OCI-LY7 (cell line): ENCODE results near the gene TACR2. TPM values are rescaled to one million over a fixed set of nuclear protein-coding genes. Genes with fewer than 3 reads are reported as not detected.

Experiments used
- BruUV-seq: library from RNA; stranded (reverse); fragments of 400-500 nt; replicated peaks from 2 replicates; lab custom pipeline; 2021; lab: Mats Ljungman, UMichigan
- CTCF ChIA-PET: fragments of 300-600 bp; sonication (Branson Sonifier 250); formaldehyde crosslinking; loops from one replicate; lab custom pipeline; 2022; ENCODE audit warnings: antibody characterized with exemption; ENCODE audit not compliant: unreplicated experiment; lab: Charles Lee
- POLR2A ChIA-PET: fragments of 300-600 bp; sonication (Branson Sonifier 250); formaldehyde crosslinking; loops from one replicate; lab custom pipeline; 2022; ENCODE audit warnings: antibody characterized with exemption; lab: Charles Lee
- DNase-seq: peaks from one replicate; pipeline ENCODE4 v3.0.0-alpha.2; 2015; ENCODE audit warnings: low spot score
- H2AFZ ChIP-seq: fragments of 200-600 bp; sonication (generic), shearing (Covaris generic); 2 replicates; pipeline ENCODE4 v1.6.1; 2014; ENCODE audit warnings: mild to moderate bottlenecking, antibody characterized with exemption, low read length, moderate library complexity
- H3K27ac ChIP-seq: fragments of 200-600 bp; sonication (generic); 2 replicates; pipeline ENCODE4 v1.5.1; 2014; ENCODE audit warnings: mixed run types, low read depth, mild to moderate bottlenecking, moderate library complexity, low read length, inconsistent platforms; ENCODE audit not compliant: poor library complexity, severe bottlenecking
- H3K36me3 ChIP-seq: fragments of 200-600 bp; sonication (generic); 2 replicates; pipeline ENCODE4 v1.6.1; 2014; ENCODE audit warnings: mild to moderate bottlenecking, antibody characterized with exemption, low read length, moderate library complexity, mixed read lengths; ENCODE audit not compliant: insufficient read depth
- H3K4me1 ChIP-seq: fragments of 200-600 bp; sonication (generic); 2 replicates; pipeline ENCODE4 v1.5.1; 2014; ENCODE audit warnings: mild to moderate bottlenecking, low read length; ENCODE audit not compliant: insufficient read depth, poor library complexity, severe bottlenecking
- H3K4me2 ChIP-seq: fragments of 200-600 bp; sonication (generic); 2 replicates; pipeline ENCODE4 v1.6.1; 2014; ENCODE audit warnings: mild to moderate bottlenecking, low read length
- H3K4me3 ChIP-seq: fragments of 200-600 bp; sonication (generic); 2 replicates; pipeline ENCODE4 v1.5.1; 2014; ENCODE audit warnings: mild to moderate bottlenecking, low read depth, low read length; ENCODE audit not compliant: poor library complexity, severe bottlenecking
- H3K79me2 ChIP-seq: fragments of 200-600 bp; sonication (generic); 2 replicates; pipeline ENCODE4 v1.6.1; 2016; ENCODE audit warnings: low read depth, mild to moderate bottlenecking, low read length, moderate library complexity, mixed read lengths; ENCODE audit not compliant: insufficient read depth
- H3K9me2 ChIP-seq: fragments of 200-600 bp; sonication (generic); 2 replicates; pipeline ENCODE4 v1.6.1; 2016; ENCODE audit warnings: mild to moderate bottlenecking, low read length, mixed read lengths; ENCODE audit not compliant: insufficient read depth
- H3K9me3 ChIP-seq: fragments of 200-600 bp; sonication (generic); 2 replicates; pipeline ENCODE4 v1.6.1; 2014; ENCODE audit warnings: mild to moderate bottlenecking, mixed run types, low read length, mixed read lengths
- H4K20me1 ChIP-seq: fragments of 200-600 bp; sonication (generic); 2 replicates; pipeline ENCODE4 v1.6.1; 2014; ENCODE audit warnings: mild to moderate bottlenecking, antibody characterized with exemption, low read length, moderate library complexity, mixed read lengths; ENCODE audit not compliant: insufficient read depth
- CTCF ChIP-seq: fragments of 200-600 bp; sonication (generic); conservative IDR thresholded peaks from 2 replicates; pipeline ENCODE4 v1.5.1; 2014; ENCODE audit warnings: mild to moderate bottlenecking, antibody characterized with exemption, low read length, moderate library complexity, mixed read lengths
- EZH2phosphoT487 ChIP-seq: fragments of 200-600 bp; sonication (generic); IDR thresholded peaks from 2 replicates; pipeline ENCODE4 v1.6.1; 2018; ENCODE audit warnings: low read depth, borderline replicate concordance, mild to moderate bottlenecking, mixed run types, antibody characterized with exemption, low read length, moderate library complexity, mixed read lengths
- intact Hi-C: fragments of 100-400 bp; cut with micrococcal nuclease; formaldehyde crosslinking; loops from one replicate; pipeline ENCODE4 v1.10.0; 2022; ENCODE audit not compliant: unreplicated experiment
- total RNA-seq, 2 experiments: library from RNA; depleted of rRNA in 1 of 2; stranded (reverse); fragments of >200 nt in 1 of 2; shearing (Covaris generic) in 1 of 2; gene quantifications; 2 replicates each; pipeline ENCODE4 v1.2.3, GENCODE V29; 2014 to 2022

The TACR2 gene
- total RNA-seq, 2 experiments from 2014 or later = not detected

DNA sequence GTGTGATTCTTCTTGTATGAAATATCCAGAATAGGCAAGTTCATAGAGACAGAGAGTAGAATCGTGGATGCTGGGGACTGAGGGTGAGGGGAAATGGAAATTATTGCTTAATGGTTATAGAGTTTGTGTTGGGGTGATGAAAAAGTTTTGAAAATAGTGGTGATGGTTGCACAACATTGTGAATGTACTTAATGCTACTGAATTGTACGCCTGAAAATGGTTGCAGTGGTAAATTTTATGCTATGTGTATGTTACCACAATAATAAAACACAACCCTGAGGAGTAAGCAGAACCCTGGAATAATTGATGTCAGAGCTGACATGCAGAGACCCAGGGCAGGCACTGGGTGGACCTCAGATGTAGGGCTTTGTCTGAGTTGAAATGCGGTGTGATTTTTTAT lies 57.6 kb downstream of the TACR2 start:
- no peak for DNase-seq
- Histone ChIP-seq H3K36me3 (no peaks in the 10 kb centered on the region), H2AFZ (no peak overlapping the region), H3K4me3 (no peak overlapping the region), H4K20me1 (no peaks in the 10 kb centered on the region), H3K27ac (no peak overlapping the region), H3K9me2 (no peaks in the 10 kb centered on the region), H3K4me2 (no peak overlapping the region), H3K79me2 (no peaks in the 10 kb centered on the region), H3K4me1 (no peaks in the 10 kb centered on the region), H3K9me3 (no peaks in the 10 kb centered on the region)
- CTCF ChIA-PET = no interaction called here
- POLR2A ChIA-PET = no interaction called here
- TF ChIP-seq EZH2phosphoT487 = no peak
- no peak for TF ChIP-seq CTCF
- no TSS peak for BruUV-seq
- intact Hi-C loops = no loop called here

- no peak for DNase-seq
- Histone ChIP-seq H4K20me1 (no peaks in the 10 kb centered on the region), H3K79me2 (no peaks in the 10 kb centered on the region), H3K36me3 (no peaks in the 10 kb centered on the region), H3K9me2 (no peaks in the 10 kb centered on the region), H2AFZ (no peak overlapping the region), H3K9me3 (no peaks in the 10 kb centered on the region), H3K4me3 (no peak overlapping the region), H3K4me1 (no peaks in the 10 kb centered on the region), H3K27ac (no peak overlapping the region), H3K4me2 (no peak overlapping the region)
- no TSS peak for BruUV-seq
- ChIA-PET CTCF (no interaction called here), POLR2A (interaction anchor here (0.6 to 0.7 kb wide), 2 partner anchors 33 to 272 kb away, joined by 3 read pairs; no protein-coding TSS in a partner anchor)
- intact Hi-C loops = no loop called here
- no peak for TF ChIP-seq EZH2phosphoT487
- no peak for TF ChIP-seq CTCF
These were observed 58.4 kb downstream of the TACR2 start for GRCh38 chr10:69358148-69358795.

GRCh38 chr10:69356187-69356586 lies 60.5 kb downstream of the TACR2 start:
- Histone ChIP-seq H3K4me2 (no peak overlapping the region), H4K20me1 (no peaks in the 10 kb centered on the region), H3K9me3 (no peaks in the 10 kb centered on the region), H3K4me1 (no peaks in the 10 kb centered on the region), H3K9me2 (no peaks in the 10 kb centered on the region), H3K79me2 (no peaks in the 10 kb centered on the region), H2AFZ (no peak overlapping the region), H3K4me3 (no peak overlapping the region), H3K27ac (no peak overlapping the region), H3K36me3 (no peaks in the 10 kb centered on the region)
- intact Hi-C loops = no loop called here
- TF ChIP-seq CTCF (no peak), EZH2phosphoT487 (no peak)
- no peak for DNase-seq
- ChIA-PET POLR2A (no interaction called here), CTCF (no interaction called here)
- no TSS peak for BruUV-seq
